ENCODE results near the gene THEMIS. TPM values are rescaled to one million over a fixed set of nuclear protein-coding genes. Genes with fewer than 3 reads are reported as not detected.

Gene THEMIS
- total RNA-seq, 1 donor = under 0.01 TPM

GRCh38 chr6:127937102-127937501, 36.2 kb upstream of the THEMIS start:
- peaks cover 31% of the 10 kb centered on the region for H3K4me1 ChIP-seq (ENCODE audit: insufficient read depth, low read length)
- DNase-seq (ENCODE audit: insufficient read length, low spot score, missing footprints) = peak; percentile 32
- peak overlapping the region; percentile 48 for H2AFZ ChIP-seq (ENCODE audit: low read length)
- H3K79me2 ChIP-seq (ENCODE audit: insufficient read depth, low read length) = no peaks in the 10 kb centered on the region
- H3K4me2 ChIP-seq (ENCODE audit: insufficient read depth, low read length) = peak overlapping the region; percentile 4
- H3K27ac ChIP-seq (ENCODE audit: low read depth, low read length) = peak overlapping the region; percentile 92
- no peaks in the 10 kb centered on the region for H4K20me1 ChIP-seq (ENCODE audit: insufficient read depth, low read length)
- H3K9me3 ChIP-seq (ENCODE audit: low read depth, low read length) = peaks cover 8% of the 10 kb centered on the region
- H3K4me3 ChIP-seq (ENCODE audit: insufficient read depth, low read length) = no peak overlapping the region
- H3K36me3 ChIP-seq (ENCODE audit: insufficient read depth, low read length) = no peaks in the 10 kb centered on the region
- H3K27me3 ChIP-seq (ENCODE audit: insufficient read depth, low read length) = no peaks in the 10 kb centered on the region
- no peak for TF ChIP-seq CTCF (IDR thresholded peaks at IDR 0.05; ENCODE audit: extremely low read depth, low read depth, low read length)

- Histone ChIP-seq H3K79me2 (ENCODE audit: insufficient read depth, low read length) (no peaks in the 10 kb centered on the region), H4K20me1 (ENCODE audit: insufficient read depth, low read length) (no peaks in the 10 kb centered on the region), H3K4me1 (ENCODE audit: insufficient read depth, low read length) (peaks cover 30% of the 10 kb centered on the region), H3K36me3 (ENCODE audit: insufficient read depth, low read length) (no peaks in the 10 kb centered on the region), H3K4me2 (ENCODE audit: insufficient read depth, low read length) (no peak overlapping the region), H3K27ac (ENCODE audit: low read depth, low read length) (no peak overlapping the region), H3K9me3 (ENCODE audit: low read depth, low read length) (peaks cover 8% of the 10 kb centered on the region), H3K27me3 (ENCODE audit: insufficient read depth, low read length) (no peaks in the 10 kb centered on the region), H3K4me3 (ENCODE audit: insufficient read depth, low read length) (no peak overlapping the region), H2AFZ (ENCODE audit: low read length) (no peak overlapping the region)
- no peak for TF ChIP-seq CTCF (IDR thresholded peaks at IDR 0.05; ENCODE audit: extremely low read depth, low read depth, low read length)
- DNase-seq (ENCODE audit: insufficient read length, low spot score, missing footprints) = no peak
Observed at GRCh38 chr6:127934956-127935355, 34.1 kb upstream of the THEMIS start.

GRCh38 chr6:127933852-127934840, 33.3 kb upstream of the THEMIS start:
- Histone ChIP-seq H3K27ac (ENCODE audit: low read depth, low read length) (no peak overlapping the region), H3K36me3 (ENCODE audit: insufficient read depth, low read length) (no peaks in the 10 kb centered on the region), H3K79me2 (ENCODE audit: insufficient read depth, low read length) (no peaks in the 10 kb centered on the region)

More at GRCh38 chr6:127933852-127934840, 33.3 kb upstream of the THEMIS start:
- Histone ChIP-seq H4K20me1 (ENCODE audit: insufficient read depth, low read length) (no peaks in the 10 kb centered on the region), H3K9me3 (ENCODE audit: low read depth, low read length) (peaks cover 8% of the 10 kb centered on the region), H3K27me3 (ENCODE audit: insufficient read depth, low read length) (no peaks in the 10 kb centered on the region), H3K4me1 (ENCODE audit: insufficient read depth, low read length) (peaks cover 21% of the 10 kb centered on the region), H3K4me3 (ENCODE audit: insufficient read depth, low read length) (no peak overlapping the region), H2AFZ (ENCODE audit: low read length) (peak overlapping the region; percentile 12), H3K4me2 (ENCODE audit: insufficient read depth, low read length) (no peak overlapping the region)
- TF ChIP-seq CTCF (IDR thresholded peaks at IDR 0.05; ENCODE audit: extremely low read depth, low read depth, low read length) = no peak
- DNase-seq (ENCODE audit: insufficient read length, low spot score, missing footprints) = no peak
